ENCODE data around the gene GPR3.
"Not testable (repeated sequence)": the region's sequence is repeated elsewhere in the genome, so short reads cannot be mapped to it uniquely, and the experiment has no call there.

GPR3 gene

DNA sequence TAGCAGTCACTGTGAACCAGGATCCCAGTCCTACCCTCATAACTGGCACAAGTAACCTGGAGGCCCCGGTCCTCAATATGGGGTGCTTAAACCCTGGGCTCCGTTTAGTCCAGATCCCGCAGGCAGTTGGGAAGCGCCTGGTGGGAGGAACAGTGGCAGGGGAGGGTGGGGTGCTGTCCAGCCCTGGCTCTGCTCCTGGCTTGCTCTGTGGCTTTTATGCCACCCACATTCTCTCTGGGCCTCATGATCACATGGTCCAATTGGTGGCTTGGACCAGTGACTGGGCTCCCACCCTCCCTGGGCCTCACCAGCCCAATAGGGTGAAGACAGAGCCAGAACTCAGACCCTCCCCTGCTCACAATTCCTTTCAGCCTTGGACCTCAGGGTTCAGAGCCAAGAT, 12.2 kb upstream of the GPR3 start:
- DNase-seq = no peak

DNA sequence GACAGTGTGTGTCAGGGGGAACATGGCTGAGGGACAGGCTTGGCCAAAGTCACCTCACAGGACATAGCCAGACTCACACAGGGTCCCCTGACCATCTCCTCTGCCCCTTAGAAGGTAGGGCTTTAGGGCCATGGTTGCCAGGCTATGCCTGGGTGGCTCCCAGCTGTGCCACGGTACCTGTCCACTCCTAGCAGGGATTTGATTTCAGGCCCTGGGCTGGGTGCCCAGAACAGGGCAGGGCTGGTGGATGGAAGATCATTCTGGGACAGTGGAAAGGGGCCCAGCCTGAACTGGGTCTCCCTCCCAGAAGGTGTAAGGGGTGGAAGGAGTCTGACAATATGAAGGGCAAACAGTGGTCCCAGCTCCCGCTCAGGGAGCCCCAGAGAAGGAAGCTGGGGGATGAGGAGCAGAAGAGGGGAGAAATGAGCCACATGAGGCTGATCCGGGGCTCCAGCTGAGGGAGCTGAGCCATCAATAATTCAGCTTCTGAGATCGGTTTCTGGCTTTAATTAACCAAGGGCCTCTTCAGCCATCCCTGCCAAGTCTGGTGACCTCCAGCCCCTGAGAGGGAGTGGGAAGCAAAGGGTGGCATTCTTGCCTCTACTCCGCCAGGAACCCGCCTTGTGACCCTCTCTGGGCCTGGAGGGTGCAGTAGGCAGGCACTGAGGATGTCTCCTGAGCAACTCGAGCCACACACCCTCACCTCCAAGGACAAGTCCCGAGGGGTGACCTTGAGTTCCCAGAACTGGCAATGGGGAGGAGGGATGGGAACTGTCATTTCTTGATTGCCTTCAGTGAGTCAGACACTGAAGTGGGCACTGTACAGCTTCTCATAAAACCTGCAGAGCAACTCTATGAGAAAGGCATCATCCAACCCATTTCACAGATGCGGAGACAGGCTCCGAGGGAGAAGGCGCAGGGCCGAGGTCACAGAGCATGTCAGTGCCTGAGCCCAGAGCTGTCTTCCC, 11.4 kb upstream of the GPR3 start:
- DNase-seq = no peak

DNA sequence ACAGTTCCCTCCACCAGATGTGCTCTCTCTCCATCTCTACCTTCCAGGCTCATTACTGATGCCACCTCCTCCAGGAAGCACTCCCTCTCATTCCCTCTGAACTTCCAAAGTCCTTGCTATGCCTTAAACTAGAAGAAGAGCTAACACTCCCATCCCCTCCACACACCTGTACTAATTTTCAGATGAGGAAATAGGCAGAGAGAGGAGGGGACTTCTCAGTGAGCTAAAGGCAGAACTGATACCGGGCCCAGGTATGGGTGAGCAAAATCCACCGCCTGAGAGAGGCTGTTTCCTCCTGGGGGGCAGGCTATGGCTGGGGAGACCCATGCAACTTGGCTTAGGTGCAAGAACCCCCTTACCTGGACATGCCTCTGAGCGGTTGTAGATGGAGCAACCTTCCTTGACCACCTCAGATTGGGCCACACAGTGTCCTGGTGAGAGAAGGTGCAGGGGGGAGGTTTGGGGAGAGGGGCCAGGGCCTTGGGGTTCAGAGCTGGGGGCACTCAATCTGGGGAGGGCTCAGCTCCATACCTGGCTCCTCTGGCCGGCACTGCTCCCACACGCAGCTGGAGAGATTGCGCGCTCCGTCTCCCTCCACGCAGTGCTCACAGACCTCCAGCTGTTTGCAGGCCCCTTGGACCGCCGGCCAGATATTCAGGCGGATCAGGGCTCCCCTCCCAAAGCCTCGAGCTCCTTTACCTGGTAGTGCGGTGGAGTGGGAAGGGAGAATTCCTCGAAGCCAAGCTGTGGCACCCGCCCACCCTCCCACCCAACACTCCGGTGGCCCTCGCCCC, 10.3 kb upstream of the GPR3 start:
- DNase-seq = no peak

DNA sequence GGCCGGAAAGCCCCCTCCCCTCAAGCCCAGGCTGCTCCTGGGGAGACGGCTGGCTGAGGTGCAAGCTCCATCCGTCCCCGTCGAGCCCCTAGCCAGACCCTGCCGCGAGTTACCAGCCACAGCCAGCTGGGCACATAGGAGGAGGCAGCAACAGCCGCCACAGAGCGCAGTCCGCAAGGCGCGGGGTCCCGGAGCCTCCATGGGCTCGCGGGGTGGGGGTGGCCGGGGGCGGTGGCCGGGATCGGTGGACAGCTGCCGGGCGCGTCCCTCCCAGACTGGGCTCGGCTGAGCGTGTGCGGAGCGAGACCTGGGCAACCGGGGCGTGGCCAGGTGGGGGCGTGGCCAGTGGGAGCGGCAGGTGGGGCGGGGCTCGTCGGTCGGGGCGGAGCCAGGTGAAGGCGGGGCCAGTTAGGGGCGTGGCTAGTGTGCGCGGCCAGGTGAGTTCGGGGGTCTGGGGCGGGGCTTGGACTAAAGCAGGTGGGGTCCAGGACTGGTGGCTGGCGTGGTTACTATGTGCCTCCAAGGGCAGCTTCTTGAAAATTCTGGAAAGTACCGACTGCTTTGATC, 9.3 kb upstream of the GPR3 start, which contains the start of gene CD164L2:
Gene CD164L2, minus strand, starts transcription at position 295 of the 567 bp plus-strand sequence. Its CDS starts 94 bp downstream, at position 201.
- DNase-seq = no peak

DNA sequence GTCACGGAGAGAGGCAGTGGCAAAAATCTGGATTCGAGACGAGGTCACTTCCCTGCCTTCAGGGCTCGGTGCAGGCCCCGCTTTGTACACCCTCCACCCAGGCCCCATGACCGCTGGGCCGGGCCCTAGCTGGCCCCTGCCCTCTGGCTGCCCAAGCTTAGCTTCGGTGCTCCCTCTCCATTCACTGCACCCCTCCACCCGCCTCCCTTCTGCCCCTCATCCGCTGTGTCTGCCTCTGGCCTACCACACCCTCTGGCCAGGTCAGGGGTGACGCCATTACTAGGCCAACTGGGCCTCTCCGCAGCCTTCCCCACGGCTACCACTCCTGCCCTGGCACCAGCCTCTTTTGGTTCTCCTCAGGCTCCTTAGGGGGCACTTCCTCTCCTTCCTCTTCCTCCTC, 8.8 kb upstream of the GPR3 start:
- DNase-seq = no peak

DNA sequence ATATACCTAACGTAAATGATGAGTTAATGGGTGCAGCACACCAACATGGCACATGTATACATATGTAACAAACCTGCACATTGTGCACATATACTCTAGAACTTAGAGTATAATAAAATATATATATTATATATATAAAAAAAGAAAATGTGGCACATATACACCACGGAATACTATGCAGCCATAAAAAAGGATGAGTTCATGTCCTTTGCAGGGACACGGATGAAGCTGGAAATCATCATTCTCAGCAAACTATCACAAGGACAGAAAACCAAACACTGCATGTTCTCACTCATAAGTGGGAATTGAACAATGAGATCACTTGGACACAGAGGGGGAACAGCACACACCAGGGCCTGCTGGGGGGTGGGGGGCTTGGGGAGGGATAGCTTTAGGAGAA, 7.6 kb upstream of the GPR3 start:
- DNase-seq = not testable (repeated sequence)

DNA sequence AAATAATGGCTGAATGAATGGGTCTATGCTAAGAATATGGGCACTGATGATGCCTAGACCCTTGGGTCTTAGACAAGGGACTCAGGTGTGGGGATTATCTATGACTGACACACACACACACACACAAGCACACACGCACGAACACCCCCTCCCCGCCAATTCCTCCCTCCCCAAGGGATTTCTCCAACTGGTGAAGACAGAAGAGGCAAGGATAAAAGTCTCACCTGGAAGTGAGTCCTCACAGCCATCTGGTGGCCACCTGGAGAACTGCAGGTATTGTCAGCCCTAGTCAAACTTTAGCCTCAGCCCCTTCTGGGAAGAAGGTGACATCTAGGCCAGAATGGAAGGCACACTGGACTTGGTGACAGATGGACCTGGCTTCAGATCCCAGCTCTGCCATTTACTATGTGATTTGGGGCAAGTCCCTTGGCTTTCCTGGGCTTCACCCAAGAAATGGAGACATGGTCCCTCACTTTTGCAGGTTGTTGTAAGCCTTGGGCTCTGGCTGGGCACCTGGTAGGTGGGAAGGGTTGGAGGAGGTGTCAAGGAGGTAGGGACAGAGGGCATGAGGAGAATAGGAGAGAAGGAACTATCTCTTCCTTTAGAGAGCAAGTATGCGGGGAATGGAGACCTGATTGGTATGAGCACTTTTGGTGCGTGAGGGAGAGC, 4.0 kb upstream of the GPR3 start:
- DNase-seq = peak; percentile 71

DNA sequence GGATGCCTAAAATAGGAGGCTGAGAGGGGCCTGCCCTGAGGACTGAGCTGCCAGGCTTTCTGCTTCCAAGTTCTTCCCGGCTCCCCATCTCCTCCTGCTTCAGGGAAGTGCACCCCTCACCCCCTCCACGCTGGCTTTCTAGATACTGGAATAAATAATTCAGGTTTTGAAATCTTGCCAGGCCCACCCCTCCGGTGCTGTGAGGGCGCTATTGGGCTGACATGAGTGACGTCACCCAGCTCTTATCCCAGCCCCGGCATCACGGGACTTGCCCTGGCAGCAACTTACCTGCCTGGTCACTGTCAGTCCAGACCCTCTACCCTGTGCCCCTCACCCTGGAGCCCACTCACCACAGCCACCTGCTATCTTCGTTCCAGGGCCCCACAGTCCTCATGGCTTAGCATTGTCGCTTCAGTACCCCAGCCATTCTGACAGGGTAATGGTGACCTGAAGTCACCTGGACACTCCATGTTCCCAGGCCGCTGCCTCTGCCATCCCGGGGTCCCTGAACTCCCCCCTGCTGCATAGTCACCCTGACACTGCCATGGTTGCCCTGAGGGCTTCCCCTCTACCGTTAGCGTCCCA, 819 bp upstream of the GPR3 start:
- no peak for DNase-seq

DNA sequence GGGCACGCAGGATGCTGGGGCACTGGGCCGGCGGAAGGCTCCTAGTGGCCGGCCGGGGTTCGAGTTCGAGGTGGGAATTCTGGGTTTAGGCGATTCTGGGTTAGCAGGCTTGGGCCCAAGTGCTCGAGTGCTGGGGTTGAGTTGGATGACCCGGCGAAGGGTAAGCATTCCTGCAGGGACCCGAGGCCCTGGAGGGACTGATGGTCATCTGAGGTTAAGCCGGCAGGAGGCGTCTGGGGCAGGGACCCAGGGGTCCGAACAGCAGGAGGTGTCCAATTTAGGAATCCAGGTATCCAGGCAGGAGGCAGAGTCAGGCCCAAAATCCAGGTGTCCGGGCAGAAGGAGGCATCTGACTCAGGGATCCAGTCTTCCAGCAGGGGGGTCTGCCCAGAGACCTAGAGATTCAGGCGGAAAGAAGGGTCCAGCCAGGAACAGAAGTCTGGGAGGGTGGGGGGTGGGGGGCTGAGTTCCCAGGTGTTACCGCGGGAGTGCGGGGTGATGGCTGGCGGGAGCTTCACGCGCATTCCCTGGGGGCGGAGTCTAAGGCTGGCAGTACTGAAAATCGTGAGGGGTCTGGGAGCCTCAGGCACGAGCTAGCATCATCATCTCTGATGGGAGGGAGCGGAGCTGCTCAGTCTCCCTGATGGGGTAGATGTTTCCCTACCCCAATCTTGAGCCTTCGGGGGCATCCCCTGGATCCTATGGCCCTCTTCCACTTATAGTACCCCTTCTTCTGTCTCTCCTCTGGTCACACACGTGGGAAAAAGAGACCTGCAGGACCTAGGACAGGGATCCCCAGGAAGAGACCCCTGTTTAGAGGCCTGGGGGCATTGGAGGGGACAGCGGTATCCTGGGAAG, 585 bp downstream of the GPR3 start:
- no peak for DNase-seq

DNA sequence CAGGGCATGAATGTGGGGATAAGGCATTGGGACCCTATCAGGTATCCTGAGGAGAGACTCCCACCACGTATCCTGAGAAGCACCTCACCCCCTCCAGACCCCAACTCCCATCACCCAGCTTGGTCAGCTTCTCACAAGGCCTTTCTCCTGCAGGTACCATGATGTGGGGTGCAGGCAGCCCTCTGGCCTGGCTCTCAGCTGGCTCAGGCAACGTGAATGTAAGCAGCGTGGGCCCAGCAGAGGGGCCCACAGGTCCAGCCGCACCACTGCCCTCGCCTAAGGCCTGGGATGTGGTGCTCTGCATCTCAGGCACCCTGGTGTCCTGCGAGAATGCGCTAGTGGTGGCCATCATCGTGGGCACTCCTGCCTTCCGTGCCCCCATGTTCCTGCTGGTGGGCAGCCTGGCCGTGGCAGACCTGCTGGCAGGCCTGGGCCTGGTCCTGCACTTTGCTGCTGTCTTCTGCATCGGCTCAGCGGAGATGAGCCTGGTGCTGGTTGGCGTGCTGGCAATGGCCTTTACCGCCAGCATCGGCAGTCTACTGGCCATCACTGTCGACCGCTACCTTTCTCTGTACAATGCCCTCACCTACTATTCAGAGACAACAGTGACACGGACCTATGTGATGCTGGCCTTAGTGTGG, 1.3 kb downstream of the GPR3 start:
- DNase-seq = no peak

DNA sequence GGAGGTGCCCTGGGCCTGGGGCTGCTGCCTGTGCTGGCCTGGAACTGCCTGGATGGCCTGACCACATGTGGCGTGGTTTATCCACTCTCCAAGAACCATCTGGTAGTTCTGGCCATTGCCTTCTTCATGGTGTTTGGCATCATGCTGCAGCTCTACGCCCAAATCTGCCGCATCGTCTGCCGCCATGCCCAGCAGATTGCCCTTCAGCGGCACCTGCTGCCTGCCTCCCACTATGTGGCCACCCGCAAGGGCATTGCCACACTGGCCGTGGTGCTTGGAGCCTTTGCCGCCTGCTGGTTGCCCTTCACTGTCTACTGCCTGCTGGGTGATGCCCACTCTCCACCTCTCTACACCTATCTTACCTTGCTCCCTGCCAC, 1.8 kb downstream of the GPR3 start:
- no peak for DNase-seq

DNA sequence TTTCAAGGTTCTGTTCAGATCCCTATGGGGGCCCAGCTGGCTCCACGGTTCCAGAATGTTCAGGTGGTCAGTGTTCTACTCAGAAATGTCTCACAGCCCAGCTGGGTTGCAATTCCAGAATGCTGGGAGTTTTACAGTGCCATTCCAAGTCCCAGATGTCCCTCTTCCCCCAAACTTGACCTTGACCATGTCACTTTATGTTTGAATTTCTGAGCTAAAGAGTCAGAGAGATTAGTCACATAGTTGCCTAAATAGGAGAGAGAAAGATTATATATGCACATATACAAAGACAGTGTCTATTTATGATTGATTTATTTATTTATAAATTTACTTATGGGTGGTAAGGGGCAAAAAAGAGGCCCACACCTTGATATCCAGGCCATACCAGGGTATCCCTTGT, 2.5 kb downstream of the GPR3 start:
- DNase-seq = no peak

DNA sequence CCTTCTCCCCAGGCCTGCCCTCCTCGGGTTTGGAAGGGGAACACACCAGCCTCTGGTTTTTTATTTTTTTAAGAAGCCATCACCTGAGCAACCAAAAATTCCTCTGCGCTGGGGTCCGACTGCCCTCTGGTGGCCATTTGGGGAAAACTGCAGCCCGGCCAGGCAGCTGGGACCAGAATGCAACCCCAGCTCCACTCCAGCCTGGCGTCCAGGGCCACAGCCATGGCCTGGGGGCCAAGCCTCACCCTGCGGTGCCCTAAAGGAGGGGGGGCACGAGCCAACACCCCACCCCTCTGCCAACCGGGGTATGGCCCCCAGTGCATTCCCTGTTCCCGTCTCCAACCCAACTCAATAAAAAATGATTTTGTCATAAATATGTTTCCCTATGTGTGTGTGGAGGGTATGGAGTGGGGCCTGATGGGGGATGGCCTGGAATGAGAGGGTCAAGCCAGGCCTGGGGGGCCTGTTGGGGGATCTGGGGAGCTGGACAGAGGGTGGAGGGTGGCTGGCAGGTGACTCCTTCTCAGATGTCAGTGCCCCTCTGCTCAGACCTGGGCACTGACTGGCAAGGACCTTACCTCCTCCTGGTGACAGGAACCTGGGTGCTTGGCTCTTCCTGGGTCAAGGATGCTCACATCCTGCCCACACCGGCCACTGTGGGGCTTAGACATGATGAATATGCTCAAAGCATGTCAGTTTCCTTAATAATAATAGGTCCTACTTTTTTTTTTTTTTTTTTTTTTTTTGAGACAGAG, 3.2 kb downstream of the GPR3 start:
- DNase-seq = peak; percentile 66

DNA sequence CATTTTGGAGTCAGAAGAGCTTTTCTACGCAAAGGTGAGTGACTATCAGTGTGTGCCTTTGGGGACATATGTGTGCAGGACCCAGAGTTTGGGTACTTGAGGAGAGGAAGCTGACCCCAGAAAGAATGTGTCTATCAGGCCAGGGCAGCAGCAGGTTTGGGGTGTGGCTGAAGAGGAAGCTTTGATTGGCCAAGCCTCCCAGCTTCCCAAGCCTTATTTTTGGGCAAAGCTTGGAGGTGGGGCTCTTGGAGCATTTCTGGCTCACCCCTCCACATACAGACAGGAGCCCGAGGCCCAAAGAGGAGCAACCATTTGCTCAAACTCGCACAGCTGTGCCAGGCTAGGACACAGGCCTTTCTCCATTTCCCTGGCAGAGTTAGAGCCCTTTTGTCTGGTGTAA, 4.7 kb downstream of the GPR3 start:
- no peak for DNase-seq

DNA sequence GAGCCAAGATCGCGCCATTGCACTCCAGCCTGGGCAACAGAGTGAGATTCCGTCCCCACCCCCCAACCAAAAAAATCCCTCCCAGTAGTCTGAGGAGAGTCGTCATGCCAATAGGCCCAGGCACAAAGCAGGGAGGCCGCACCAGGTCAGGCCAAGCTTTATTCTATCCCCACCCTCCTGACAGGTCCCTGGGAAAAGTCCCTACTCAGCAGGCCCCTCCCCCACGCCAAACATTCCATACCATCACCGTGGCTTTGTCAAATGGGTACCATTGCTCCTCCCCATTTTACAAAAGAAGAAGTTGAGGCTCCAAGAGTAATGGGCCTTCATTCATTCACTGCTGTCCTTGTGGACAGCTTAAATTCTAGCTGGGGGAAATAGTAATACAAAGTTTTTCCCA, 5.3 kb downstream of the GPR3 start:
- DNase-seq = no peak

DNA sequence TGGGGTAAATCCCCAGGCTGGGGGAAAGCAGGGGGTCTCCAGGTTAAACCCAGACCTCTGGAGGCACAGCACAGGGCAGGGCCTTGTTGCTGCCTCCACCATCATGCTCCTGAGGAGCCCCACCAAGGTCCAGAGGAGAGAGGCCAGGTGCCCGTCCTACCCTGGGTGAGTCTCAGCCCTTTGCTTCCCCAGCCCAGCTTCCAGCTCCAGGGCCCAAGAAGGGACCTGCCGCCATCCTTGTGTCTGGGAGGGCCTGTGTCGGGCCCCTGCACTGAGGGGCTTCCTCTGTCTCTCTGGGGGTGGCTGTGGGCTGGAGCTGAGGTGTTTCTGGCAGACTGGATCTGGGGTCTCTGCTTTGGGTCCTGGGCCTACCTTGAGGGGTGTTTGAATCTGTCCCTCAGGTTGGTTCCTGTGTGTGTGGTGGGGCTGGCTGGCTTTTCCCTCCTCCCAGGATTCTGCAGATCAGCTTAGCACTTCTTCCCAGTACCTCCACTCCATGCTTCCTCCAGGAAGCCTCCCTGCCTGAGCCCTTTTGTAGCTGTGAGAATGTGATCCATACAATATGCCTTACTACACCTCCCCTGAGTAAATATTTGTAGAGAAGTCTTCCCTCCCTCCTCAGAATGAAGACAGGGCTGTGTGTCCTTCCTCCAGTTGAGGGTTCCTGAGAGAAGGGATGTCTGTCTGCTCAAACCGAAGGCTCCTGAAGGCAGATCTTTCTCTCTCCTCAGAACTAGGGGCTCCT, 6.2 kb downstream of the GPR3 start:
- DNase-seq = no peak

DNA sequence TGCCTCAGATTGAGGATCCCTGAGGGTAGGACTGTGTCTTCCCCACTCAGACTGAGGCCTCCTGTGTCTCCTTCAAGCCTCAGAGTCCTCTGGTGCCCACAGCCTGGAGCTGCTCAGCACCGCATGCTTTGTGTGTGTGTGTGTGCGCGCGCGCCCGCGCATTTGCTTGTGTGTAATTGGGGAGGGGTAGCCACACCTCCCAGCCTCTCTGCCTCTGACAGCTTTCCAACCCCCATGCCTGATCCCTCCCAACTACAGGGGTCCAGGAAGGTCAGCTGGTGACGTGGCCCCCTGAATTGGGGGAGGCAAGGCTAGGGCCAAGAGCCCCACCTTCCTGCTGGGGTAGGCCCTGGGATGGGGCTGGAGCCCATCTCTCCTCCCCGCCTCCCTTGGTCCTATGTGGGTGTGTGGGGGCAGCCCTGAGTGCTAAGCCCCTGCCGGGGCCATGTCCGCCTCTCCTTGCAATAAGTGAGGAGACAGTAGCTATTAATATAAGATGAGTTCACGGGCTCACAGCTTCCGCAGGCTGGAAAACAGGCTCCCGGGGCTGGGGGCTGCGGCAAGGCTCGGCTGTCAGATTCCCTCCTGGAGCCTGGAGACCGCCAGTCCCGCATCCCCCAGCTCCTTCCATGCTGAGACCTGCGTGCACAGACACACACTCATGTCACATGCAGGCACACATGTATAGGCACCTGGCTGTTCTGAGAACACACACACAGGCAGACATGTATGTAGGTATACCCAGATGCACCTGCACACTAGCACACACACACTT, 7.0 kb downstream of the GPR3 start:
- DNase-seq = no peak

DNA sequence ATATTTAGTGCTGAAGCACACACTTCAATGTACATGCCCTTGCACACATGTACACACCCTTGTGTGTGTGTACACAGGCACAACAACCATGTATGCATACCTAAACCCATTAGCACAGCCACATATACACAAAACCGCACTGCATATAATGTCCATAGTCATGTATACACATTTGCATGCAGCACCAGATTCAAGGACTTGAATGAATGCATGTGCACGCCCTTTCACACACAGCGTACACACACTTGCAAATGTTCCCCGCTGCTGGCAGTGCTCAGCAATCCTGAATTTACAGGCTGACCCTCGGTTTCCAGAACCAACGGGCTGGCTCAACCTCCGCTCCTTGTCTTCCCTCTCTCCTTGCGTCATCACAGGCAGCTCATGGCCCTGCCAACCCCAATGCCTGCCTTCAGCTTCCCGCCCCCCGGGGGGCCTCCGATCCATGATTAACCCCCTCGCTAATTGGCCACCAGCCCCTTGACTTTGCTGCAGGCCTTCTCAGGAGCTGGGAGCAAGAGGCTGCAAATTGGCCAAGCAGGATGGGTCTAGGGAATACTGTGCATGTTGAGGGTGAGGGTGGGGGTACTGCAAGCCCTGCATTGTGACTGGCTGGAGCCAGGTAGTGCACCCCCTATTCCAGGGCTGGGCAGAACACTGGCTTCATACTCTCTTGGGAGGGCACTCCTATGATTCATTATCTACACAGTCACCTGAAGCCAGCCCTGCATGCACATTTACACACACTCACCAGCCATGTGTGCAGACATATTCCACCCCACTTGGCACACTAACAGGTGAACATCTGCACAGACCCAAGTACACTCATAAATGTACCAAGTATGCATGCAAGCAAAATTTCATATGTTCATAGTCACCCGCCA, 7.9 kb downstream of the GPR3 start:
- no peak for DNase-seq
